ENCODE data around the gene UNC13D. TPM values are rescaled to one million over a fixed set of nuclear protein-coding genes. Genes with fewer than 3 reads are reported as not detected.
A peak's percentile ranks its signal among the peaks of the same experiment; 100 is the strongest.

Gene UNC13D
- total and polyA plus RNA-seq, 11 donors = 2.1 to 28.5 (median 5.8) TPM

- peaks cover 0 to 89% (median 75%) of the 10 kb centered on the region in 9 donors for H3K36me3 ChIP-seq
- ATAC-seq (no peak), DNase-seq (peak in 1 of 5 donors; percentile 33)
Measured at GRCh38 chr17:75822119-75822799, 21.9 kb downstream of the UNC13D start.

GRCh38 chr17:75821552-75821951 lies 22.7 kb downstream of the UNC13D start:
- no peak overlapping the region for H3K4me3 ChIP-seq
- H3K27ac ChIP-seq = no peak overlapping the region
- TF ChIP-seq POLR2A (IDR thresholded peaks at IDR 0.05) = no peak
- TF ChIP-seq CTCF (IDR thresholded peaks at IDR 0.05) = no peak
- ATAC-seq = no peak
- no peaks in the 10 kb centered on the region for H3K27me3 ChIP-seq
- 94 to 97% (median 96%) methylated on average over 7 of the region's 7 CpGs for WGBS, 4 donors
- peaks cover 0 to 96% (median 82%) of the 10 kb centered on the region in 9 donors for H3K36me3 ChIP-seq
- H3K9me3 ChIP-seq = no peaks in the 10 kb centered on the region
- peaks cover 0 to 11% (median 4%) of the 10 kb centered on the region in 12 donors for H3K4me1 ChIP-seq
- intact Hi-C loops (cut with DNase I) = loop anchor here in 1 of 10 donors (10.0 kb wide), 1 partner anchor 57 kb away; the partner anchor contains the start of gene GALK1
- DNase-seq = peak in 1 of 5 donors; percentile 18

More at GRCh38 chr17:75822119-75822799, 21.9 kb downstream of the UNC13D start:
- TF ChIP-seq POLR2A (IDR thresholded peaks at IDR 0.05) (no peak), CTCF (IDR thresholded peaks at IDR 0.05) (no peak)
- Histone ChIP-seq H3K9me3 (no peaks in the 10 kb centered on the region), H3K4me3 (no peak overlapping the region), H3K27me3 (no peaks in the 10 kb centered on the region), H3K27ac (no peak overlapping the region), H3K4me1 (peaks cover 4 to 18% (median 10%) of the 10 kb centered on the region in 12 donors)
- 55 to 91% (median 62%) methylated on average over 7 to 18 of the region's 18 CpGs for WGBS, 4 donors
- intact Hi-C loops (cut with DNase I) = loop anchor here in 1 of 10 donors (10.0 kb wide), 1 partner anchor 57 kb away; the partner anchor contains the start of gene GALK1

GRCh38 chr17:75820094-75821080 lies 23.8 kb downstream of the UNC13D start:
- no peak overlapping the region for H3K27ac ChIP-seq
- peaks cover 0 to 100% (median 92%) of the 10 kb centered on the region in 9 donors for H3K36me3 ChIP-seq
- H3K4me1 ChIP-seq = peaks cover 0 to 11% (median 4%) of the 10 kb centered on the region in 12 donors
- WGBS, 4 donors = 81 to 87% (median 84%) methylated on average over 17 to 21 of the region's 21 CpGs
- intact Hi-C loops (cut with DNase I) = loop anchor here in 1 of 10 donors (10.0 kb wide), 1 partner anchor 56 kb away; the partner anchor contains the start of gene GALK1
- H3K27me3 ChIP-seq = no peaks in the 10 kb centered on the region
- H3K4me3 ChIP-seq = no peak overlapping the region
- ATAC-seq = no peak
- TF ChIP-seq CTCF (IDR thresholded peaks at IDR 0.05) (no peak), POLR2A (IDR thresholded peaks at IDR 0.05) (no peak)
- peak in 1 of 5 donors; percentile 13 for DNase-seq
- H3K9me3 ChIP-seq = no peaks in the 10 kb centered on the region

Data from heart left ventricle (tissue), 16 donors.